Effector memory CD8-positive, alpha-beta T cell (primary cell): ENCODE measurements around the gene MAPKAPK5.
A peak's percentile ranks its signal among the peaks of the same experiment; 100 is the strongest.

Experiments used
- ATAC-seq: fragments of 150-1000 bp; cut with Tn5 transposase; replicated peaks from 2 replicates; pipeline ENCODE4 v1.10.0; 2021; ENCODE audit warnings: mild to moderate bottlenecking, moderate library complexity
- DNase-seq, 3 experiments: peaks; one replicate each; pipeline ENCODE4 v3.0.0; 2021
- H3K27ac Mint-ChIP-seq, 2 donors: one replicate each; pipeline ENCODE4 v1.8.0; 2022; ENCODE audit warnings: mild to moderate bottlenecking in 2 of 2, mixed read lengths in 2 of 2, moderate library complexity in 2 of 2
- H3K27me3 Mint-ChIP-seq, 2 donors: one replicate each; pipeline ENCODE4 v1.8.0; 2022; ENCODE audit warnings: mixed read lengths in 2 of 2
- H3K36me3 Mint-ChIP-seq: one replicate; pipeline ENCODE4 v1.8.0; 2022; ENCODE audit warnings: mild to moderate bottlenecking, moderate library complexity, mixed read lengths; ENCODE audit not compliant: insufficient read depth
- H3K4me1 Mint-ChIP-seq, 2 donors: one replicate each; pipeline ENCODE4 v1.8.0; 2022; ENCODE audit warnings: low read depth in 2 of 2, mixed read lengths in 2 of 2
- H3K4me3 Mint-ChIP-seq, 2 donors: one replicate each; pipeline ENCODE4 v1.8.0; 2022; ENCODE audit warnings: mild to moderate bottlenecking in 2 of 2, mixed read lengths in 2 of 2, moderate library complexity in 2 of 2
- H3K9me3 Mint-ChIP-seq, 2 donors: one replicate each; pipeline ENCODE4 v1.8.0; 2022; ENCODE audit warnings: mixed read lengths in 2 of 2

Gene MAPKAPK5

GRCh38 chr12:111838353-111838752 lies 3.7 kb upstream of the MAPKAPK5 start:
- H3K4me3 Mint-ChIP-seq: no peak overlapping the region

GRCh38 chr12:111840807-111841206 lies 1.2 kb upstream of the MAPKAPK5 start:
- peak overlapping the region; percentile 99 for H3K4me3 Mint-ChIP-seq
- H3K27me3 Mint-ChIP-seq: no peaks in the 10 kb centered on the region
- H3K36me3 Mint-ChIP-seq: peaks cover 37% of the 10 kb centered on the region
- DNase-seq (no peak), ATAC-seq (no peak)
- H3K4me1 Mint-ChIP-seq: peaks cover 31 to 50% of the 10 kb centered on the region in 2 donors
- H3K27ac Mint-ChIP-seq: peak overlapping the region; percentile 99
- H3K9me3 Mint-ChIP-seq: no peaks in the 10 kb centered on the region

More at GRCh38 chr12:111838353-111838752, 3.7 kb upstream of the MAPKAPK5 start:
- H3K27me3 Mint-ChIP-seq: no peaks in the 10 kb centered on the region
- ATAC-seq (no peak), DNase-seq (no peak)
- no peak overlapping the region for H3K27ac Mint-ChIP-seq
- H3K4me1 Mint-ChIP-seq: peaks cover 33 to 34% of the 10 kb centered on the region in 2 donors
- peaks cover 37% of the 10 kb centered on the region for H3K36me3 Mint-ChIP-seq
- H3K9me3 Mint-ChIP-seq: no peaks in the 10 kb centered on the region

GRCh38 chr12:111841236-111841749 lies 735 bp upstream of the MAPKAPK5 start:
- no peak for ATAC-seq
- no peak for DNase-seq
- peaks cover 31 to 50% of the 10 kb centered on the region in 2 donors for H3K4me1 Mint-ChIP-seq
- H3K27ac Mint-ChIP-seq: peak overlapping the region; percentile 99
- H3K27me3 Mint-ChIP-seq: no peaks in the 10 kb centered on the region
- peaks cover 37% of the 10 kb centered on the region for H3K36me3 Mint-ChIP-seq
- no peaks in the 10 kb centered on the region for H3K9me3 Mint-ChIP-seq
- H3K4me3 Mint-ChIP-seq: peak overlapping the region; percentile 99

- peak overlapping the region; percentile 89 to 99 for H3K27ac Mint-ChIP-seq
- peaks cover 40 to 60% of the 10 kb centered on the region in 2 donors for H3K4me1 Mint-ChIP-seq
- ATAC-seq: peak; percentile 30
- peak in 1 of 3 experiments; percentile 26 for DNase-seq
- no peaks in the 10 kb centered on the region for H3K27me3 Mint-ChIP-seq
- H3K36me3 Mint-ChIP-seq: peaks cover 40% of the 10 kb centered on the region
- peak overlapping the region; percentile 99 for H3K4me3 Mint-ChIP-seq
- H3K9me3 Mint-ChIP-seq: no peaks in the 10 kb centered on the region
Measured at GRCh38 chr12:111842556-111843396, 748 bp downstream of the MAPKAPK5 start.

GRCh38 chr12:111846016-111846415 lies 4.0 kb downstream of the MAPKAPK5 start:
- no peak overlapping the region for H3K4me3 Mint-ChIP-seq
- peaks cover 36% of the 10 kb centered on the region for H3K36me3 Mint-ChIP-seq
- no peaks in the 10 kb centered on the region for H3K27me3 Mint-ChIP-seq
- peaks cover 27 to 52% of the 10 kb centered on the region in 2 donors for H3K4me1 Mint-ChIP-seq
- H3K27ac Mint-ChIP-seq: peak overlapping the region in 1 of 2 donors; percentile 41
- no peaks in the 10 kb centered on the region for H3K9me3 Mint-ChIP-seq
- ATAC-seq (no peak), DNase-seq (no peak)

- H3K9me3 Mint-ChIP-seq: no peaks in the 10 kb centered on the region
- ATAC-seq: no peak
- no peak for DNase-seq
- H3K36me3 Mint-ChIP-seq: peaks cover 21% of the 10 kb centered on the region
- no peak overlapping the region for H3K4me3 Mint-ChIP-seq
- peaks cover 19 to 40% of the 10 kb centered on the region in 2 donors for H3K4me1 Mint-ChIP-seq
- peak overlapping the region in 1 of 2 donors; percentile 75 for H3K27ac Mint-ChIP-seq
- no peaks in the 10 kb centered on the region for H3K27me3 Mint-ChIP-seq
Measured at GRCh38 chr12:111850526-111850925, 8.5 kb downstream of the MAPKAPK5 start.

GRCh38 chr12:111858186-111858585 lies 16.2 kb downstream of the MAPKAPK5 start:
- ATAC-seq (no peak), DNase-seq (no peak)
- Mint-ChIP-seq H3K4me1 (peaks cover 22 to 30% of the 10 kb centered on the region in 2 donors), H3K4me3 (no peak overlapping the region), H3K9me3 (no peaks in the 10 kb centered on the region), H3K27me3 (no peaks in the 10 kb centered on the region), H3K27ac (no peak overlapping the region), H3K36me3 (peaks cover 6% of the 10 kb centered on the region)

- Mint-ChIP-seq H3K27me3 (no peaks in the 10 kb centered on the region), H3K9me3 (no peaks in the 10 kb centered on the region), H3K27ac (no peak overlapping the region), H3K4me3 (no peak overlapping the region), H3K36me3 (peaks cover 6% of the 10 kb centered on the region), H3K4me1 (peaks cover 22 to 31% of the 10 kb centered on the region in 2 donors)
- ATAC-seq (no peak), DNase-seq (no peak)
Measured at GRCh38 chr12:111858778-111859177, 16.8 kb downstream of the MAPKAPK5 start.

- ATAC-seq (no peak), DNase-seq (no peak)
- Mint-ChIP-seq H3K4me3 (no peak overlapping the region), H3K9me3 (no peaks in the 10 kb centered on the region), H3K27ac (peak overlapping the region; percentile 17 to 38), H3K36me3 (peaks cover 42% of the 10 kb centered on the region), H3K27me3 (no peaks in the 10 kb centered on the region), H3K4me1 (peaks cover 5 to 11% of the 10 kb centered on the region in 2 donors)
Measured at GRCh38 chr12:111864913-111865312, 22.9 kb downstream of the MAPKAPK5 start.

- peaks cover 62% of the 10 kb centered on the region for H3K36me3 Mint-ChIP-seq
Measured at GRCh38 chr12:111867531-111867930, 25.5 kb downstream of the MAPKAPK5 start.

GRCh38 chr12:111868676-111869588 lies 26.9 kb downstream of the MAPKAPK5 start:
- no peaks in the 10 kb centered on the region for H3K27me3 Mint-ChIP-seq
- H3K36me3 Mint-ChIP-seq: peaks cover 70% of the 10 kb centered on the region
- no peaks in the 10 kb centered on the region for H3K9me3 Mint-ChIP-seq
- H3K27ac Mint-ChIP-seq: peak overlapping the region in 1 of 2 donors; percentile 54
- no peak overlapping the region for H3K4me3 Mint-ChIP-seq
- DNase-seq (no peak), ATAC-seq (no peak)
- H3K4me1 Mint-ChIP-seq: no peaks in the 10 kb centered on the region

More at GRCh38 chr12:111867531-111867930, 25.5 kb downstream of the MAPKAPK5 start:
- Mint-ChIP-seq H3K27me3 (no peaks in the 10 kb centered on the region), H3K27ac (peak overlapping the region in 1 of 2 donors; percentile 26), H3K4me3 (no peak overlapping the region), H3K4me1 (peaks cover 3 to 7% of the 10 kb centered on the region in 2 donors), H3K9me3 (no peaks in the 10 kb centered on the region)
- ATAC-seq (no peak), DNase-seq (no peak)

- ATAC-seq (no peak), DNase-seq (no peak)
- Mint-ChIP-seq H3K27ac (no peak overlapping the region), H3K4me3 (no peak overlapping the region), H3K9me3 (no peaks in the 10 kb centered on the region), H3K27me3 (no peaks in the 10 kb centered on the region), H3K36me3 (peaks cover 70% of the 10 kb centered on the region), H3K4me1 (no peaks in the 10 kb centered on the region)
Measured at GRCh38 chr12:111869671-111870070, 27.6 kb downstream of the MAPKAPK5 start.

GRCh38 chr12:111870216-111870615 lies 28.2 kb downstream of the MAPKAPK5 start:
- DNase-seq: no peak

More at GRCh38 chr12:111870216-111870615, 28.2 kb downstream of the MAPKAPK5 start:
- no peaks in the 10 kb centered on the region for H3K9me3 Mint-ChIP-seq
- peaks cover 69% of the 10 kb centered on the region for H3K36me3 Mint-ChIP-seq
- no peak overlapping the region for H3K27ac Mint-ChIP-seq
- H3K4me3 Mint-ChIP-seq: no peak overlapping the region
- no peak for ATAC-seq
- H3K27me3 Mint-ChIP-seq: no peaks in the 10 kb centered on the region
- no peaks in the 10 kb centered on the region for H3K4me1 Mint-ChIP-seq
